ENCODE data around the gene FHL2. TPM values are rescaled to one million over a fixed set of nuclear protein-coding genes. Genes with fewer than 3 reads are reported as not detected.

FHL2 gene
- total and polyA plus RNA-seq, 2 donors (not counting 1 experiment from before 2014, with no cell fraction given), result not detected

DNA sequence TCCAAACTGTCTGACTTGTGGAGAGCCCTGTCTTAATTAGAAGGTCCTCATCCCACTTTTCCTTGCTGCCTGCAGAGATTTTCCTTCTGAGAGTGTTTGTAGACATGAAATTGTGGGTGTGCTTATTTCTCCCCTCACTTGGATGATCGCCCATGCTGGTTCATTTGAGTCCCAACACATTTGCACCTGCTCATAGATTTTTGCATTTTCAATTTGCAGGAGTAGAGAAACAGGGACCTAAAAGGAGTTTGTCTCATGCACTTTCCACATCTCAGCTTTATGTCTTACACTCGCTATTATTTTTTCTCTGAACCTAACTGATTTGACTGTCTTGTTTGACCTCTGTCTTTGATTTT, 33.2 kb upstream of the FHL2 start:
- Histone ChIP-seq H4K20me1 (ENCODE audit: control insufficient read depth, insufficient read depth, low read length, poor library complexity, severe bottlenecking) (no peaks in the 10 kb centered on the region), H3K9ac (ENCODE audit: low read length) (no peak overlapping the region), H3K4me1 (ENCODE audit: control insufficient read depth in 2 of 2, insufficient read depth in 2 of 2, low read length in 2 of 2) (no peaks in the 10 kb centered on the region), H3K27ac (ENCODE audit: low read length in 2 of 2) (no peak overlapping the region), H3K79me2 (ENCODE audit: control insufficient read depth, insufficient read depth, low read length) (no peaks in the 10 kb centered on the region), H3K9me3 (ENCODE audit: control extremely low read depth in 1 of 3, control insufficient read depth in 2 of 3, insufficient read depth in 1 of 3, low read length in 2 of 3) (no peaks in the 10 kb centered on the region), H3K4me2 (replicated peaks; ENCODE audit: low read depth, low read length, poor library complexity, severe bottlenecking) (no peak overlapping the region), H2AFZ (ENCODE audit: insufficient read depth, low read depth, low read length, poor library complexity, severe bottlenecking) (no peak overlapping the region), H3K27me3 (replicated peaks in 1 of 4; ENCODE audit: control extremely low read depth in 1 of 4, control insufficient read depth in 3 of 4, insufficient read depth in 4 of 4, low read length in 3 of 4) (peaks cover 0 to 3% (median 0%) of the 10 kb centered on the region in 4 experiments), H3K36me3 (replicated peaks in 1 of 2; ENCODE audit: control extremely low read depth in 1 of 2, control insufficient read depth in 1 of 2, extremely low read depth in 1 of 2, insufficient read depth in 2 of 2, low read length in 1 of 2) (no peaks in the 10 kb centered on the region), H3K4me3 (ENCODE audit: control extremely low read depth in 1 of 5, extremely low read depth in 1 of 5, insufficient read depth in 1 of 5, low read depth in 2 of 5, low read length in 4 of 5) (no peak overlapping the region)
- Mint-ChIP-seq H3K4me3 (no peak overlapping the region), H3K27ac (no peak overlapping the region), H3K27me3 (peaks cover 18% of the 10 kb centered on the region), H3K4me1 (no peaks in the 10 kb centered on the region), H3K9me3 (ENCODE audit: insufficient read depth) (no peaks in the 10 kb centered on the region)
- no peak for TF ChIP-seq EZH2 (IDR thresholded peaks at IDR 0.05; ENCODE audit: borderline replicate concordance, insufficient read depth, low read depth, low read length, poor library complexity, severe bottlenecking)
- TF ChIP-seq, protein P1, sequence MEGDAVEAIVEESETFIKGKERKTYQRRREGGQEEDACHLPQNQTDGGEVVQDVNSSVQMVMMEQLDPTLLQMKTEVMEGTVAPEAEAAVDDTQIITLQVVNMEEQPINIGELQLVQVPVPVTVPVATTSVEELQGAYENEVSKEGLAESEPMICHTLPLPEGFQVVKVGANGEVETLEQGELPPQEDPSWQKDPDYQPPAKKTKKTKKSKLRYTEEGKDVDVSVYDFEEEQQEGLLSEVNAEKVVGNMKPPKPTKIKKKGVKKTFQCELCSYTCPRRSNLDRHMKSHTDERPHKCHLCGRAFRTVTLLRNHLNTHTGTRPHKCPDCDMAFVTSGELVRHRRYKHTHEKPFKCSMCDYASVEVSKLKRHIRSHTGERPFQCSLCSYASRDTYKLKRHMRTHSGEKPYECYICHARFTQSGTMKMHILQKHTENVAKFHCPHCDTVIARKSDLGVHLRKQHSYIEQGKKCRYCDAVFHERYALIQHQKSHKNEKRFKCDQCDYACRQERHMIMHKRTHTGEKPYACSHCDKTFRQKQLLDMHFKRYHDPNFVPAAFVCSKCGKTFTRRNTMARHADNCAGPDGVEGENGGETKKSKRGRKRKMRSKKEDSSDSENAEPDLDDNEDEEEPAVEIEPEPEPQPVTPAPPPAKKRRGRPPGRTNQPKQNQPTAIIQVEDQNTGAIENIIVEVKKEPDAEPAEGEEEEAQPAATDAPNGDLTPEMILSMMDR (IDR thresholded peaks at IDR 0.05), result no peak
- DNase-seq (no peak), ATAC-seq (ENCODE audit: low read depth) (no peak)
- CTCF ChIA-PET, result no interaction called here
- POLR2A ChIA-PET, result no interaction called here
- no CpG with 5 or more reads among the region's 2 CpGs for WGBS (ENCODE audit: insufficient coverage)
- intact Hi-C loops (cut with micrococcal nuclease), result no loop called here

DNA sequence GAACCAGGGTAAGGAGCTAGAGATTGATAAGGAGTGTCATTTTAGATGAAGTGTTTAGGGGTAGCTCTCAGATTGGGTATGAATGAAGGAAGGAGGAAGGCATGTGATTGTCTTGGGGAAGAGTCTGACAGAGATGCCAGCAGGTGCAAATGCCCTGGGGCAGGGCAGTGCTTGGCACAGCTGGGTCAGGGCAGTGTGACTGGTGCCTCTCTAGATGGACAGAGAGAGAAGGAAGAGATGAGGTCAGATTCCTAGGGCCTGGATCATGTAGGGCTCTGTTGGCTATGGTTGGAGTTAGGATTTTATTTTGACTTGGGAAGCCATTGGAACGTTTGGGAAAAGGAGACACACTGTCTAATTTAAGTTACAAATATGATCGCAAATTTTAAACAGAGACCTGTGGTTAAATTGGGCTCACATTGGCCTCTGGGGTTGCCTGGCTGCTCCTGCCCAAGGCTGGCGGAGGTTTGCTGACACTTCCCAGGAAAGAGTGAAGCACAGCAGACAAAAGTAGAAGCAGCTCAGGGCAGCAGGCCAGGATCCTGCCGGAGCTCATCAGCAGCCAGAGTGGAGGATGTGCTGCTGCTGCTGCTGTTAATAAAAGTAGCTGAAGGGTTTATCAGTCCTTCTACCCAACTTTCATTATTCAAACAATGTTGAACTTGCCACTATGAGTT, 32.7 kb upstream of the FHL2 start:
- no peak for TF ChIP-seq EZH2 (IDR thresholded peaks at IDR 0.05; ENCODE audit: borderline replicate concordance, insufficient read depth, low read depth, low read length, poor library complexity, severe bottlenecking)
- TF ChIP-seq, protein P1 (IDR thresholded peaks at IDR 0.05), result no peak
- Histone ChIP-seq H3K4me3 (ENCODE audit: control extremely low read depth in 1 of 5, extremely low read depth in 1 of 5, insufficient read depth in 1 of 5, low read depth in 2 of 5, low read length in 4 of 5) (no peak overlapping the region), H3K27me3 (replicated peaks in 1 of 4; ENCODE audit: control extremely low read depth in 1 of 4, control insufficient read depth in 3 of 4, insufficient read depth in 4 of 4, low read length in 3 of 4) (no peaks in the 10 kb centered on the region), H3K79me2 (ENCODE audit: control insufficient read depth, insufficient read depth, low read length) (no peaks in the 10 kb centered on the region), H3K4me1 (ENCODE audit: control insufficient read depth in 2 of 2, insufficient read depth in 2 of 2, low read length in 2 of 2) (no peaks in the 10 kb centered on the region), H4K20me1 (ENCODE audit: control insufficient read depth, insufficient read depth, low read length, poor library complexity, severe bottlenecking) (no peaks in the 10 kb centered on the region), H2AFZ (ENCODE audit: insufficient read depth, low read depth, low read length, poor library complexity, severe bottlenecking) (no peak overlapping the region), H3K9ac (ENCODE audit: low read length) (no peak overlapping the region), H3K27ac (ENCODE audit: low read length in 2 of 2) (no peak overlapping the region), H3K4me2 (replicated peaks; ENCODE audit: low read depth, low read length, poor library complexity, severe bottlenecking) (no peak overlapping the region), H3K9me3 (ENCODE audit: control extremely low read depth in 1 of 3, control insufficient read depth in 2 of 3, insufficient read depth in 1 of 3, low read length in 2 of 3) (no peaks in the 10 kb centered on the region), H3K36me3 (replicated peaks in 1 of 2; ENCODE audit: control extremely low read depth in 1 of 2, control insufficient read depth in 1 of 2, extremely low read depth in 1 of 2, insufficient read depth in 2 of 2, low read length in 1 of 2) (no peaks in the 10 kb centered on the region)
- no peaks in the 10 kb centered on the region for H3K4me1 Mint-ChIP-seq
- WGBS (ENCODE audit: insufficient coverage), result 83% methylated on average over 4 of the region's 4 CpGs
- ChIA-PET POLR2A (no interaction called here), CTCF (no interaction called here)
- no peak for DNase-seq
- no peak overlapping the region for H3K27ac Mint-ChIP-seq
- no peak overlapping the region for H3K4me3 Mint-ChIP-seq
- peaks cover 21% of the 10 kb centered on the region for H3K27me3 Mint-ChIP-seq
- no peaks in the 10 kb centered on the region for H3K9me3 Mint-ChIP-seq (ENCODE audit: insufficient read depth)
- ATAC-seq (ENCODE audit: low read depth), result no peak
- intact Hi-C loops (cut with micrococcal nuclease), result no loop called here

Data from B cell (primary cell).